ENCODE data around the gene EIF6. TPM values are rescaled to one million over a fixed set of nuclear protein-coding genes. Genes with fewer than 3 reads are reported as not detected.

EIF6 gene
- polyA plus RNA-seq, 3 donors, result 128 to 149 (median 148) TPM

GRCh38 chr20:35281506-35282101 is 3.0 kb downstream of the EIF6 start:
- DNase-seq (ENCODE audit: low read depth in 3 of 3, low spot score in 2 of 3), result no peak

- no peak for DNase-seq (ENCODE audit: low read depth in 3 of 3, low spot score in 2 of 3)
Observed at GRCh38 chr20:35280523-35280922, 4.0 kb downstream of the EIF6 start.

- no peak for DNase-seq (ENCODE audit: low read depth in 3 of 3, low spot score in 2 of 3)
Observed at GRCh38 chr20:35279533-35280174, 4.9 kb downstream of the EIF6 start.

GRCh38 chr20:35279040-35279439 is 5.5 kb downstream of the EIF6 start:
- DNase-seq (ENCODE audit: low read depth in 3 of 3, low spot score in 2 of 3), result no peak

GRCh38 chr20:35277531-35278395 is 6.8 kb downstream of the EIF6 start, which contains the start of gene MMP24OS:
MMP24OS (minus strand) TSS chr20:35278122; CDS start chr20:35277929, 193 bp downstream.
- peak in 2 of 3 donors; percentile 55 to 71 for DNase-seq (ENCODE audit: low read depth in 3 of 3, low spot score in 2 of 3)

GRCh38 chr20:35277127-35277526 is 7.4 kb downstream of the EIF6 start:
- no peak for DNase-seq (ENCODE audit: low read depth in 3 of 3, low spot score in 2 of 3)

- DNase-seq (ENCODE audit: low read depth in 3 of 3, low spot score in 2 of 3), result no peak
Observed at GRCh38 chr20:35276408-35276807, 8.2 kb downstream of the EIF6 start.

- no peak for DNase-seq (ENCODE audit: low read depth in 3 of 3, low spot score in 2 of 3)
Observed at GRCh38 chr20:35275741-35276251, 8.8 kb downstream of the EIF6 start.

- DNase-seq (ENCODE audit: low read depth in 3 of 3, low spot score in 2 of 3), result no peak
Observed at GRCh38 chr20:35274172-35275092, 10.1 kb downstream of the EIF6 start.

- DNase-seq (ENCODE audit: low read depth in 3 of 3, low spot score in 2 of 3), result no peak
Observed at GRCh38 chr20:35273449-35274171, 11.0 kb downstream of the EIF6 start.

- DNase-seq (ENCODE audit: low read depth in 3 of 3, low spot score in 2 of 3), result no peak
Observed at GRCh38 chr20:35271904-35272303, 12.7 kb downstream of the EIF6 start.

GRCh38 chr20:35271073-35271882 is 13.3 kb downstream of the EIF6 start:
- no peak for DNase-seq (ENCODE audit: low read depth in 3 of 3, low spot score in 2 of 3)

- DNase-seq (ENCODE audit: low read depth in 3 of 3, low spot score in 2 of 3), result no peak
Observed at GRCh38 chr20:35270021-35270902, 14.3 kb downstream of the EIF6 start.

GRCh38 chr20:35269055-35269781 is 15.4 kb downstream of the EIF6 start:
- DNase-seq (ENCODE audit: low read depth in 3 of 3, low spot score in 2 of 3), result peak in 1 of 3 donors; percentile 37

- no peak for DNase-seq (ENCODE audit: low read depth in 3 of 3, low spot score in 2 of 3)
Observed at GRCh38 chr20:35267092-35267491, 17.5 kb downstream of the EIF6 start.

- no peak for DNase-seq (ENCODE audit: low read depth in 3 of 3, low spot score in 2 of 3)
Observed at GRCh38 chr20:35264755-35265154, 19.8 kb downstream of the EIF6 start.

All from right renal cortex interstitium (tissue), 3 donors.